Vagina (tissue), 2 donors: Measurements from ENCODE around the gene RBM12.

Source experiments
- POLR2A ChIP-seq, 2 donors: fragments of 450-650 bp; IDR thresholded peaks; one replicate each; pipeline ENCODE4 v1.6.1; 2017; ENCODE audit warnings: antibody characterized with exemption in 2 of 2, mild to moderate bottlenecking in 2 of 2, moderate library complexity in 2 of 2
- POLR2AphosphoS5 ChIP-seq, 2 donors: sonication (generic); formaldehyde crosslinking; IDR thresholded peaks; one replicate each; pipeline ENCODE4 v1.9.0; 2017; ENCODE audit warnings: antibody characterized with exemption in 2 of 2, mild to moderate bottlenecking in 2 of 2, low read depth in 1 of 2; ENCODE audit not compliant: insufficient read depth in 1 of 2
- TF ChIP-seq, protein P1 (sequence below), 3 experiments: fragments of 450-650 bp in 2 of 3; fragments of 200-600 bp in 1 of 3; sonication (generic) in 1 of 3; IDR thresholded peaks; one replicate each; pipeline ENCODE4 v1.5.1; 2017 to 2019; ENCODE audit warnings: antibody characterized with exemption in 3 of 3, mild to moderate bottlenecking in 2 of 3, moderate library complexity in 2 of 3

DNA sequence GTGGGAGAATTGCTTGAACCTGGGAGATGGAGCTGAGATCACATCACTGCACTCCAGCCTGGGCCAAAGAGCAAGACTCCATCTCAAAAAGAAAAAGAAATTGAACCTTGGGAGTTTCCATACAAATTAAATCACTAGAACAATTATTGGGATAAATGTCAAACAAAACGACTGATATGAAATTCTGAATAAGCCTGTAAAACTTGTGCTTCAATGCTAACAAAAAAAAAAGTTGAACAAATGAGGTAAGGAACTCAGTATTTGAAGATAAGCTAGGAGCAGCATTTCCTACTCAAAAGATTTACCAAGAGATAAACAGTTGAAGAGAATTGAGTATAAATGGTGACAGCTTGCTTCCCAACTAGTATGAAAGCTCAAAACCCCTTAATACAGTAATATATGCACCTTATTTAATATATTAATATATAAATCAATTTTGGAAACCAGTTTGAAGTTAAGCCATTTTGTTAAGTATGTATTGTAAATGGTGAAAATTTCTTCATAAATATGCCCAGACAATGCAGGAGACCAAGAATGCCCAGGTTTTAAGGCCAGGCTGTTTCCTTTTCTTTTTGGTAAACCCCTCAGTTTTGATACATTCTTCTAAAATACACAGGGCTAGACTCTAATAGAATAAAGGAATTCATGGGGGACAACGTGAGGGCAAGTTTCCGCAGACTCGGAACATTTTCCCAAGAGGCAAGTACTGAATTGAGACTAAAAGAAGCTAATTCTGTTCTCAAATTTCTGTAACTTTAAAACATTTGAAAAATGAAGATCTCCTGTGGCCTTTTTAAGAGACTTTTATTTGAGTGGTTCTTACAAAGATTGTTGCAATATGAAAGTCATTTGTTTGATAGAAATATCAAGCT is 38.4 kb upstream of the RBM12 start:
- TF ChIP-seq POLR2AphosphoS5 (IDR thresholded peaks at IDR 0.05; ENCODE audit: insufficient read depth in 1 of 2, low read depth in 1 of 2): no peak
- TF ChIP-seq, protein P1, sequence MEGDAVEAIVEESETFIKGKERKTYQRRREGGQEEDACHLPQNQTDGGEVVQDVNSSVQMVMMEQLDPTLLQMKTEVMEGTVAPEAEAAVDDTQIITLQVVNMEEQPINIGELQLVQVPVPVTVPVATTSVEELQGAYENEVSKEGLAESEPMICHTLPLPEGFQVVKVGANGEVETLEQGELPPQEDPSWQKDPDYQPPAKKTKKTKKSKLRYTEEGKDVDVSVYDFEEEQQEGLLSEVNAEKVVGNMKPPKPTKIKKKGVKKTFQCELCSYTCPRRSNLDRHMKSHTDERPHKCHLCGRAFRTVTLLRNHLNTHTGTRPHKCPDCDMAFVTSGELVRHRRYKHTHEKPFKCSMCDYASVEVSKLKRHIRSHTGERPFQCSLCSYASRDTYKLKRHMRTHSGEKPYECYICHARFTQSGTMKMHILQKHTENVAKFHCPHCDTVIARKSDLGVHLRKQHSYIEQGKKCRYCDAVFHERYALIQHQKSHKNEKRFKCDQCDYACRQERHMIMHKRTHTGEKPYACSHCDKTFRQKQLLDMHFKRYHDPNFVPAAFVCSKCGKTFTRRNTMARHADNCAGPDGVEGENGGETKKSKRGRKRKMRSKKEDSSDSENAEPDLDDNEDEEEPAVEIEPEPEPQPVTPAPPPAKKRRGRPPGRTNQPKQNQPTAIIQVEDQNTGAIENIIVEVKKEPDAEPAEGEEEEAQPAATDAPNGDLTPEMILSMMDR (IDR thresholded peaks at IDR 0.05): no peak
- no peak for TF ChIP-seq POLR2A (IDR thresholded peaks at IDR 0.05)
